Measurements from ENCODE around the gene FUT6.

GRCh38 chr19:5782945-5783919, 56.3 kb downstream of the FUT6 start:
- TF ChIP-seq CTCF (conservative IDR thresholded peaks at IDR 0.05 in 1 of 2, IDR thresholded peaks at IDR 0.05 in 1 of 2; ENCODE audit: low read depth in 1 of 2, low read length in 2 of 2) (no peak), EZH2 (IDR thresholded peaks at IDR 0.05; ENCODE audit: low read length, missing control alignments) (no peak)
